Mucosa of rectum (tissue), 2 donors: ENCODE results near the gene COPE.

Experiments
- H3K27ac ChIP-seq, 2 donors: one replicate each; pipeline ENCODE4 v1.7.0; 2013; ENCODE audit warnings: inconsistent platforms in 2 of 2, low read depth in 2 of 2, low read length in 2 of 2
- H3K27me3 ChIP-seq, 2 donors: one replicate each; pipeline ENCODE4 v1.7.0; 2013; ENCODE audit warnings: low read length in 2 of 2; ENCODE audit not compliant: control insufficient read depth in 2 of 2, insufficient read depth in 2 of 2
- H3K36me3 ChIP-seq, 2 donors: one replicate each; pipeline ENCODE4 v1.7.0; 2013; ENCODE audit warnings: low read length in 2 of 2; ENCODE audit not compliant: control insufficient read depth in 2 of 2, insufficient read depth in 2 of 2
- H3K4me1 ChIP-seq, 2 donors: one replicate each; pipeline ENCODE4 v1.7.0; 2013; ENCODE audit warnings: low read length in 2 of 2, mild to moderate bottlenecking in 1 of 2; ENCODE audit not compliant: control insufficient read depth in 2 of 2, insufficient read depth in 2 of 2
- H3K4me3 ChIP-seq, 2 donors: one replicate each; pipeline ENCODE4 v1.7.0; 2013; ENCODE audit warnings: low read length in 2 of 2
- H3K9ac ChIP-seq, 2 donors: one replicate each; pipeline ENCODE4 v1.7.0; 2013; ENCODE audit warnings: low read length in 2 of 2, low read depth in 1 of 2, mild to moderate bottlenecking in 1 of 2
- H3K9me3 ChIP-seq, 2 donors: one replicate each; pipeline ENCODE4 v1.7.0; 2013; ENCODE audit warnings: low read length in 2 of 2; ENCODE audit not compliant: control insufficient read depth in 2 of 2
- donor health status: healthy.
- donor health status: Normal muscosa, but diverticular disease.

The COPE gene

DNA sequence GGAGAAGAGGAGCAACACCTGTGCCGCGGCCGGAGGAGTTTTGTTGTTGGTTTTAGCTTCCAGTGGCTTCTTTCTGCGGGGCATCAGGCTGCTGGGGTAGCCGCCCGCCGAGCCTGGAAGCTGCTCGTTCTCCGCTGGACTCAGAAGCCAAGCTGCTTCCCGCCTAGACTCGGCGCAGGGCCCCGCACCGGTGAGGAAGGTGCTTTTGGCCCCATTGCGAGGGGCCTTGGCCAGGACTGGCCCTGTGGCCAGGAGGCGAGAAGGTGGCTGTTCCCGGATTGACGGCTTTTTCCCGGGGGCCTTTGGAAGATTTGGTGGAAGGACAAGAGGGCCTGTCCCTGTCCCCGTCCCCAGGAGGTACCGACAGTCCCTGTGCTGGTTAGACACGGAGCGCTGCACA lies 52.0 kb downstream of the COPE start:
- Histone ChIP-seq H3K4me1 (no peaks in the 10 kb centered on the region), H3K27ac (no peak overlapping the region), H3K36me3 (peaks cover 45 to 52% of the 10 kb centered on the region in 2 donors), H3K9ac (no peak overlapping the region), H3K27me3 (no peaks in the 10 kb centered on the region), H3K4me3 (no peak overlapping the region), H3K9me3 (no peaks in the 10 kb centered on the region)

DNA sequence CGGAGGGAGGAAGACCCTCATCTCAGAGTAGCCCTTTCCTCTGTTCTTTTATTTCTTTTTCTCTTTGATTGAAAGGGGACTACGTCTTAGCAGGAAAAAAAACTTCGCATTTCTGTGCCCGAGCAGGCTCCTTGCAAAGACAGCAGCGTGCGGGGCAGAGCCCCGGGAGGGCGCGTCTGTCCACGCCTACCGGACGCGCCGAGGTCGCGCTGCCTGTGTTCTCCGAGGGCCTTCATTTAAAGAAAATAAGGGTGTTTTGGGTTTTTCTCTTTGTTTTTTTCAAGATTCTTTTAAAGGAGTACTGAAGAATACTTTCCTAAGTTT lies 52.4 kb downstream of the COPE start:
- Histone ChIP-seq H3K9me3 (no peaks in the 10 kb centered on the region), H3K9ac (no peak overlapping the region), H3K27me3 (no peaks in the 10 kb centered on the region), H3K4me1 (no peaks in the 10 kb centered on the region), H3K4me3 (no peak overlapping the region), H3K27ac (no peak overlapping the region), H3K36me3 (peaks cover 49 to 57% of the 10 kb centered on the region in 2 donors)

DNA sequence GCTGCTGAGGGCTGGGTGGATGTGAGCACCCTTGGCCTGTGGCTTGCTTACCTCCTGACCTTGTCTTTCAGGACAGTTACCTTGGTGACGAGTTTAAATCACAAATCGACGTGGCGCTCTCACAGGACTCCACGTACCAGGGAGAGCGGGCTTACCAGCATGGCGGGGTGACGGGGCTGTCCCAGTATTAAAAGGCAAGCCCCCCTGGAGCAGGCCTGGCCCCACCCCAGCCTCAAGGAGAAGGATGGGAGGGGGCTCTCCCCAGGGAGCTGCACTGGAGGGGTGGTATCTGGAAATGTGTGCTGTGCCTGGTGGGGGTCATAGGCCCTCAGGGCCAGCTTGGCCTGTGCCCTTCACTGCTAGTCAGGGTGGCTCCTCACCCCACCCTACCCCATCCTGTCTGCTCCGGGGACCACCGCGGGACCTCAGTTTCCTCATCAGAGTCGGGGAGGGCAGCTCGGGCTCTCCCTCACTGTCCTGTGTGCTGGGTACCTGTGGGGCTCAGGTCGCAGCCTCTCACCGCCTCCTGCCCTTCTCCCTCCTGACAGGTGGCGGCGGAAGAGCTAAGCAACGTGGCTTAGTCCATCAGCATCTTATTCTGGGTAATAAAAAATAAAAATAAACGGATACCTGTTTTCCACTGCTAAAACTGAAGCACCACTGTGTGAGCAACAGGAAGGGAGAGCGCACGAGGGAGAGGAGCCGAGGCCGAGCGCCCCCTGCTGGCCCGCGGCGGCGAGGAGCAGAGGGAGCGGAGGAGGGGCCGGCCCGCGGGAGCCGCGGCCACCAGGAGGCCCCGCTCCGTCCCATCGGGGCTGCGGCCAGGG lies 53.0 kb downstream of the COPE start:
- Histone ChIP-seq H3K27me3 (no peaks in the 10 kb centered on the region), H3K27ac (no peak overlapping the region), H3K36me3 (peaks cover 55 to 62% of the 10 kb centered on the region in 2 donors), H3K4me3 (no peak overlapping the region), H3K9me3 (no peaks in the 10 kb centered on the region), H3K4me1 (peaks cover 0 to 3% of the 10 kb centered on the region in 2 donors), H3K9ac (no peak overlapping the region)

DNA sequence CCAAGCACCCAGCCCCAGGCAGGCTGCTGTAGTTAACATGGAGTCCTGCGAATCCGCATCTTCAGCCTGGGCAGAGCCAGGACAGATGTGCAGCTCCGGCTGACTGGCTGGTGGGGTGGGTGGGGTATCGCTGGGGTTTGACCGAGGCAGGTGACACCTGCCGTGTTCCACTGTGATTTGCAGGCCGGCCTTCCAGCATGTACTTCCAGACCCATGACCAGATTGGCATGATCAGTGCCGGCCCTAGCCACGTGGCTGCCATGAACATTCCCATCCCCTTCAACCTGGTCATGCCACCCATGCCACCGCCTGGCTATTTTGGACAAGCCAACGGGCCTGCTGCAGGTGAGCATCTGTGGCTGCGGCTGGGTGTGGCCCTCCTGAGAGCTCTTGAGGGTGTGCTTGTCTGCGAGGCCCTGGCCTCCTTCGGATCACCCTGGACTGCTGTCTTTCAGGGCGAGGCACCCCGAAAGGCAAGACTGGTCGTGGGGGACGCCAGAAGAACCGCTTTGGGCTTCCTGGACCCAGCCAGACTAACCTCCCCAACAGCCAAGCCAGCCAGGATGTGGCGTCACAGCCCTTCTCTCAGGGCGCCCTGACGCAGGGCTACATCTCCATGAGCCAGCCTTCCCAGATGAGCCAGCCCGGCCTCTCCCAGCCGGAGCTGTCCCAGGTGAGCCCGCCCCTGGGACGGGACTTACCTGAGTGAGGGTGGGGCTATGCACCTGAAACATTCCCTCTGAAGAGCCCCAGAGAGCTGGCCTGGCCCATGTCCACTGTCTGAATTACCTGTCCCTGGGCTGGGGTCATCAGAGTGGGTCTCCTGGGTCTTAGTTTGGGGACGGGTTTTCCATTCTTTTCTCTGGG lies 53.8 kb downstream of the COPE start:
- Histone ChIP-seq H3K27ac (no peak overlapping the region), H3K9ac (no peak overlapping the region), H3K4me1 (peaks cover 0 to 3% of the 10 kb centered on the region in 2 donors), H3K27me3 (no peaks in the 10 kb centered on the region), H3K4me3 (no peak overlapping the region), H3K9me3 (no peaks in the 10 kb centered on the region), H3K36me3 (peaks cover 63 to 71% of the 10 kb centered on the region in 2 donors)

DNA sequence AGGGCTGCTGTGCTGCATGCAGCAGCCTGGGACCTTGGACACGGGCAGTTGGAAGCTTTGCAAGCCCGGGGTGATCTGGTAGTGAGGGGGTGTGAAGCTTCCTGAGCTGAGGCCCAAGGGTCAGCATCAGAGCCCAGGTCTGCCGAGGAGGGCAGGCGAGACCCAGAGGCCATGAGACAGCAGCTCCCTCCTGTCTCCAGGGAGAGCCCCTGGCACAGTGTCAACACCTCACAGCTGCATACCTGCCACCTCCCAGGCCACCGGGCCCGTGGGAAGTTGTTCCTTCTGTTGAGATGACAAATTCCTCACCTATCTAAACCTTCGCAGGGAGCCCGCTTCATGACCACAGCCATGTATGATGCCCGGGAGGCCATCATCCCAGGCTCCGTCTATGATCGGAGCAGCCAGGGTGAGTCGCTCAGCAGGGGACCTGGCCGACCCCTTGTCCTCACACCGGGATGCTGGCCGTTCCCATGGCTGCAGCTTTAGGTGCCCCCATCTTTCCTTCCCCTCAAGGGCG lies 55.3 kb downstream of the COPE start:
- H3K9ac ChIP-seq: no peak overlapping the region
- no peak overlapping the region for H3K27ac ChIP-seq
- peaks cover 76 to 85% of the 10 kb centered on the region in 2 donors for H3K36me3 ChIP-seq
- no peaks in the 10 kb centered on the region for H3K9me3 ChIP-seq
- H3K4me1 ChIP-seq: peaks cover 0 to 3% of the 10 kb centered on the region in 2 donors
- H3K4me3 ChIP-seq: no peak overlapping the region
- no peaks in the 10 kb centered on the region for H3K27me3 ChIP-seq

DNA sequence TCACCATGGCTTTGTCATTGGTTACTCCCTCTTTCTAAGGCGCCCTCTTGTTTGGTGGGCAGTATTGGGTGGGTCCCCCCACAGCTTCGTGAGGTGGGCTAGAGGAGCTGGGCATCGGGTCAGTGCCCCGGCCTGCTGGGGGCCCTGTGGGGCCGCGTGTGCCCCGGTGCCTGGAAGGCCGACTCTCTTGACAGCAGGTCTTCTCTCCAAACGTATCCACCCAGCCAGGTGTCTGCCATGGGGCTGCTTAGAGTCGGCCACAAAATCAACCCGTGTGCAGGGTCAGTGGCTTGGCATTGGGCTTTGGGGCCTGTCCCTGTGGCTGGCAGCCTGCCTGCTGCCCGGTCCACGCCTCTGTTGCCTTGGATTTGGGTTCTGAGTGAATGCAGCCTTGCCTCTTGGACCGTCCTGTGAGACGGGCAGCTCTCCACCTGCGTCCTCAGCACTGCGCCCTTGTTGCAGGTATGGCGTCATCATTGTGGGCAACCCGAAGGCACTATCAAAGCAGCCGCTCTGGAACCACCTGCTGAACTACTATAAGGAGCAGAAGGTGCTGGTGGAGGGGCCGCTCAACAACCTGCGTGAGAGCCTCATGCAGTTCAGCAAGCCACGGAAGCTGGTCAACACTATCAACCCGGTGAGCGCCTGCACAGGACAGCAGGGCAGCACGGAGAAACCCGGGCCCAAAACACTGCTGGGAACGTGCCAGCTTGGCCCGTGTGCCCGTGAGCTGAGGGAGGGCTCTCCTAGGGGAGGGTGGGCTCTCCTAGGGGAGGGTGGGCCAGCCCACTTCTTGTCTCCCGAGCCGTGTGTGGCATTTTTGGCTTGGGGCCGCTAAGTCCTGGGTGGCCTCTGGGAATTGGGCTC lies 56.0 kb downstream of the COPE start:
- Histone ChIP-seq H3K36me3 (peaks cover 83 to 92% of the 10 kb centered on the region in 2 donors), H3K9me3 (no peaks in the 10 kb centered on the region), H3K9ac (no peak overlapping the region), H3K27me3 (no peaks in the 10 kb centered on the region), H3K4me1 (peaks cover 0 to 3% of the 10 kb centered on the region in 2 donors), H3K4me3 (no peak overlapping the region), H3K27ac (no peak overlapping the region)

DNA sequence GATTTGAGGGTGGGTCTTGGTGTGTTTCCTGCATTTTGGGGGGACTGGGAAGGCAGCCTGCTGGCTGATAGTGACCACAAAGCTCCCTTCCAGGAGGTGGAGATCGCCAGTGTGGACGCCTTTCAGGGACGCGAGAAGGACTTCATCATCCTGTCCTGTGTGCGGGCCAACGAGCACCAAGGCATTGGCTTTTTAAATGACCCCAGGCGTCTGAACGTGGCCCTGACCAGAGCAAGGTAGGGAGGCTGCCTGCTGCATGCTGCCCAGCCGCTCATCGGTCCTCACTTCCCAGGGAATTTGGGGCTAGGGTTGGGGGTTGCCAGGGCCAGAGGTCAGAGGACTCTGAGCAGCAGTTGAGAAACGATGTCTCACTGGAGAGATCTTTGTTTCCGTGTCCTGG lies 57.3 kb downstream of the COPE start:
- H3K27me3 ChIP-seq: no peaks in the 10 kb centered on the region
- peaks cover 83 to 93% of the 10 kb centered on the region in 2 donors for H3K36me3 ChIP-seq
- no peak overlapping the region for H3K27ac ChIP-seq
- no peak overlapping the region for H3K4me3 ChIP-seq
- H3K9ac ChIP-seq: no peak overlapping the region
- no peaks in the 10 kb centered on the region for H3K9me3 ChIP-seq
- H3K4me1 ChIP-seq: peaks cover 0 to 3% of the 10 kb centered on the region in 2 donors

DNA sequence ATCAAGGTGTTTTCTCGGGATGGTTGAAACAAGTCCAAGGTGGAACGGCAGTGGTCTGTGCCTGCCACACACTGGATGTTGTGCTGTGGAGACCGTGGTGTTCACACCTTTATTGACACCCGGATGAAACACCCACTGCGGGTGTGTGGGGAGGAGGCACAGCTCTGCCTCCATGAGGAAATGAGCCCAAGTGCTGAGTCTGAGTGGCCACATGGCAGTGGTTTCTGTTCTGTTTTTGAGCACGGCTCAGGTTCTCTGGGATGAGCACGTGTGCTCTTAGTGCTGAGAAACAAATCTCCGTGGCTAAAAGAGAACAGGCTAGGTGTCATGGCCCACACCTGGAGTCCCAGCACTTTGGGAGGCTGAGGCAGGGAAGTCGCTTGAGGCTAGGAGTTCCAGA lies 58.0 kb downstream of the COPE start:
- Histone ChIP-seq H3K27me3 (no peaks in the 10 kb centered on the region), H3K9me3 (no peaks in the 10 kb centered on the region), H3K4me1 (peaks cover 0 to 3% of the 10 kb centered on the region in 2 donors), H3K9ac (no peak overlapping the region), H3K27ac (no peak overlapping the region), H3K36me3 (peaks cover 87 to 95% of the 10 kb centered on the region in 2 donors), H3K4me3 (no peak overlapping the region)

DNA sequence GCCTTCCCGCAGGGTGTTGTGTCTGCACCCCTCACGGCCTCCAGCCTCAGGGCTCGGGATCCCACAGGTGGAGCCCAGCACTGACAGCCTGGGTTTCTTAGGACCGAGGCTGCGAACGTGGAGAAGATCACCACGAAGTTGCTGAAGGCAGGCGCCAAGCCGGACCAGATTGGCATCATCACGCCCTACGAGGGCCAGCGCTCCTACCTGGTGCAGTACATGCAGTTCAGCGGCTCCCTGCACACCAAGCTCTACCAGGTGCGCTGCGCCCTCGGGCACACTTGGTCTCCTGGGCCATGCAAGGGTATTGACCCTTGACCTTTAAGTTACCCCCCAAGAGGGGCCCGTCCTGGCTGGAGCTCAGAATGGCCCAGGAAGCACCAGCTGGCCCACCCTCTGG lies 58.5 kb downstream of the COPE start:
- no peaks in the 10 kb centered on the region for H3K27me3 ChIP-seq
- no peak overlapping the region for H3K27ac ChIP-seq
- H3K9me3 ChIP-seq: no peaks in the 10 kb centered on the region
- H3K36me3 ChIP-seq: peaks cover 88 to 95% of the 10 kb centered on the region in 2 donors
- H3K4me1 ChIP-seq: peaks cover 0 to 3% of the 10 kb centered on the region in 2 donors
- no peak overlapping the region for H3K9ac ChIP-seq
- H3K4me3 ChIP-seq: no peak overlapping the region
